Thyroid gland (tissue), 4 donors: ENCODE data around the gene TMEM214.

Experiments
- CTCF ChIP-seq, 6 experiments: fragments of 200-600 bp in 3 of 6; fragments of 450-650 bp in 3 of 6; sonication (generic) in 3 of 6; IDR thresholded peaks; one replicate each; pipeline ENCODE4 v1.5.1; 2016 to 2019; ENCODE audit warnings: antibody characterized with exemption in 6 of 6, mild to moderate bottlenecking in 2 of 6, inconsistent platforms in 1 of 6, moderate library complexity in 1 of 6
- POLR2A ChIP-seq, 2 donors: fragments of 450-650 bp; IDR thresholded peaks; one replicate each; pipeline ENCODE4 v1.6.1; 2017; ENCODE audit warnings: antibody characterized with exemption in 2 of 2, mild to moderate bottlenecking in 2 of 2, moderate library complexity in 1 of 2

- TF ChIP-seq POLR2A (IDR thresholded peaks at IDR 0.05) = no peak
- TF ChIP-seq CTCF (IDR thresholded peaks at IDR 0.05) = no peak
Observed at GRCh38 chr2:27006602-27007415, 26.0 kb upstream of the TMEM214 start.
